Measurements from ENCODE around the gene STK38L.

DNA sequence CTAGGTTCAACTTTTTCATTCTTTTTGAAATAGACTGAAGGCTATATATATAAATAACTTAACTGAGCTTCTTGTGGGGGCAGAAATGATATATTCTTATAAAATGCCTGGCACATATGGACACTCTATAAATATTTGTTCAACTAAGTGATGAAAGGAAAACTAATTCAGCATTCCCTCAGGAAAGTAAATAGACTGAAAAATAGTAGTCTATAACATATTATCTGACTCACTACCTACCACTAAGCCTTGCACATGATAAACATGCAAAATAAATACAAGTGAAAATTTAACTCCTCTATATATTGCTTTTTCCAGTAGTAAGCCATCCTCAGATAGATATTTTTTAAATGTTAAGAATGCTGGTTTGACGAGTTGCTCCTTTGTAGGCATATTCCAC lies 72.9 kb downstream of the STK38L start:
- TF ChIP-seq POLR2A (IDR thresholded peaks at IDR 0.05; ENCODE audit: low read length): no peak
- TF ChIP-seq, protein P1, sequence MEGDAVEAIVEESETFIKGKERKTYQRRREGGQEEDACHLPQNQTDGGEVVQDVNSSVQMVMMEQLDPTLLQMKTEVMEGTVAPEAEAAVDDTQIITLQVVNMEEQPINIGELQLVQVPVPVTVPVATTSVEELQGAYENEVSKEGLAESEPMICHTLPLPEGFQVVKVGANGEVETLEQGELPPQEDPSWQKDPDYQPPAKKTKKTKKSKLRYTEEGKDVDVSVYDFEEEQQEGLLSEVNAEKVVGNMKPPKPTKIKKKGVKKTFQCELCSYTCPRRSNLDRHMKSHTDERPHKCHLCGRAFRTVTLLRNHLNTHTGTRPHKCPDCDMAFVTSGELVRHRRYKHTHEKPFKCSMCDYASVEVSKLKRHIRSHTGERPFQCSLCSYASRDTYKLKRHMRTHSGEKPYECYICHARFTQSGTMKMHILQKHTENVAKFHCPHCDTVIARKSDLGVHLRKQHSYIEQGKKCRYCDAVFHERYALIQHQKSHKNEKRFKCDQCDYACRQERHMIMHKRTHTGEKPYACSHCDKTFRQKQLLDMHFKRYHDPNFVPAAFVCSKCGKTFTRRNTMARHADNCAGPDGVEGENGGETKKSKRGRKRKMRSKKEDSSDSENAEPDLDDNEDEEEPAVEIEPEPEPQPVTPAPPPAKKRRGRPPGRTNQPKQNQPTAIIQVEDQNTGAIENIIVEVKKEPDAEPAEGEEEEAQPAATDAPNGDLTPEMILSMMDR (IDR thresholded peaks at IDR 0.05): no peak
- TF ChIP-seq EP300 (IDR thresholded peaks at IDR 0.05): no peak
- TF ChIP-seq HOXA7 (CRISPR knock-in tag; IDR thresholded peaks at IDR 0.05): no peak
- no peak for TF ChIP-seq HEYL (CRISPR knock-in tag; IDR thresholded peaks at IDR 0.05)

All from A549 (cell line).